Measurements from ENCODE around the gene GPALPP1.
A peak's percentile ranks its signal among the peaks of the same experiment; 100 is the strongest.
"Not testable (repeated sequence)": the region's sequence is repeated elsewhere in the genome, so short reads cannot be mapped to it uniquely, and the experiment has no call there.

The GPALPP1 gene, protein sequence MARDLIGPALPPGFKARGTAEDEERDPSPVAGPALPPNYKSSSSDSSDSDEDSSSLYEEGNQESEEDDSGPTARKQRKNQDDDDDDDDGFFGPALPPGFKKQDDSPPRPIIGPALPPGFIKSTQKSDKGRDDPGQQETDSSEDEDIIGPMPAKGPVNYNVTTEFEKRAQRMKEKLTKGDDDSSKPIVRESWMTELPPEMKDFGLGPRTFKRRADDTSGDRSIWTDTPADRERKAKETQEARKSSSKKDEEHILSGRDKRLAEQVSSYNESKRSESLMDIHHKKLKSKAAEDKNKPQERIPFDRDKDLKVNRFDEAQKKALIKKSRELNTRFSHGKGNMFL

DNA sequence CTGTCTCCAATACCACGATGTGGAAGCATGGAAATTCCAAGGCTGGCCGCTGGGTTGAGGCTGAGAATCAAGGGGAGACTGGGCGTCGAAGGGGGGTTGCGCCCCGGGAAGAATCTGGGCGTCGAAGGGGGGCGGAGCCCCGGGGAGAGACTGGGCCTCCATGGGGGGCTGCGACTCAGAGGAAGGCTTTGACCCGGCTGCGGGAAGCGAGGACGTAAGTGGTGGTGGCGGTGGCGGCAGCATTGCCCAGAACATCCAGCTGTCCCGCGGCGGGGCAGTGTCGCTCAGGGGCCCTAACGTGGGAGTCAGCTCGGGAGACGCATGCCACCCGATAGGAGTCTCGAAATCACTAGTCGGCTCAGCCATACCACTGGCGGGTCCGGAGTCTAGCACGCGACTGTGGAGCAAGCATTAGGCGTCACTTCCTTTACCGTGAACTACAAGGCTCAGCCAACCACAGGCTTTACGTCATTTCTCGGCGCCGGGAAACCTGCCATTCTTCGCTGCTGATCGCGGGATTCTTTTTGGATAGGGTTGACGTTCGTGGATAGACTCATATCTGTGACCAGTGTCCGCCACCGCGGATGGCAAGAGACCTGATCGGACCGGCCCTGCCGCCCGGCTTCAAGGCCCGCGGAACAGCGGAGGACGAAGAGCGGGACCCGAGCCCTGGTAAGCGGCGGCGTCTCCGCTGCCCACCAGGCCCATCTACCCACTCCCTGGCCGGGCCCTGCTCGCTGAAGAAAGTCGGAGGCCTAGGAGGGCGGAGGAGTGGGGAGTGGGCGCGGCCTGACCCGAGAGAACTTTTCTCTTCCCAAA is at the start of gene GPALPP1, which contains the start of gene NUFIP1:
TSS of gene GPALPP1 (plus strand) at position 468 of the 819 bp plus-strand sequence. CDS start at position 585, 117 bp downstream.
TSS of gene NUFIP1 (minus strand) at position 401 of the 819 bp plus-strand sequence. CDS start at position 366, 35 bp downstream.
- peak; percentile 56 to 84 (median 69) for DNase-seq (ENCODE audit: low read depth in 3 of 3, low spot score in 1 of 3)

- DNase-seq (ENCODE audit: low read depth in 3 of 3, low spot score in 1 of 3) = not testable (repeated sequence)
Observed at GRCh38 chr13:44943411-44943810, 45.9 kb upstream of the GPALPP1 start.

DNA sequence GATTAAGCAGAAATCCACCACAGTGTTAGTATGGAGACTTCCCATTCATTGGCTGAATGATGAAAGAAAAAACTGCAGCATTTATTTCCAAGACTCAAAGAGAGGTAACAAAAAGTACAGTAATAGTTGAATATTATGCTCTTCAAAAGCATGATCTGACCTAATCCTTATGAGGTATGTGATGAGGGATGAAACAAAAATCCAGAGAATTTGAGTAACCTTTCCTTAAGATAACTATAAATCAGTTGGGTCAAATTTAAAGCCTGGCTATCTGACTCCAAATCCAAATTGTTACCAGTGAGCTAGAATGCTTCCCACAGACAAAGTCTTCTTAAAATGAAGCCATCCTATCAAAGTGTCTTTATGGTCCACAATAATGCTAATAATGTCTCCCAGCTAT is 38.2 kb upstream of the GPALPP1 start:
- no peak for DNase-seq (ENCODE audit: low read depth in 3 of 3, low spot score in 1 of 3)

DNA sequence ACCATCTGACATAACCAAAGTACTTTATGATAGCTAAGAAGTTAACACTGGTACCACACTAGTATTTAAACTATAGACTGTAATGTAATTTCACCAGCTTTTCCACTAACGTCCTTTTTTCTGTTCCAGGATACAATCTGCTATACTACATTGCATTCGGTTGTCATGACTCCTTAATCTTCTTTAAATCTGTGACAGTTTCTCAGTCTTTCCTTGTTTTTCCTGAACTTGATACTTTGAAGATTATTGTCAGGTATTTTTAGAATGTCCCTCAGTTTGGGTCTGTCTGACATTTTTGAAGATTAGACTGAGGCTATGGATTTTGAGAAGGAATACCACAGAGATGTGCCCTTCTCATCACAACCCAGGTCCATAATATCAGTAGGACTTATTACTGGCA is 36.7 kb upstream of the GPALPP1 start:
- DNase-seq (ENCODE audit: low read depth in 3 of 3, low spot score in 1 of 3) = no peak

DNA sequence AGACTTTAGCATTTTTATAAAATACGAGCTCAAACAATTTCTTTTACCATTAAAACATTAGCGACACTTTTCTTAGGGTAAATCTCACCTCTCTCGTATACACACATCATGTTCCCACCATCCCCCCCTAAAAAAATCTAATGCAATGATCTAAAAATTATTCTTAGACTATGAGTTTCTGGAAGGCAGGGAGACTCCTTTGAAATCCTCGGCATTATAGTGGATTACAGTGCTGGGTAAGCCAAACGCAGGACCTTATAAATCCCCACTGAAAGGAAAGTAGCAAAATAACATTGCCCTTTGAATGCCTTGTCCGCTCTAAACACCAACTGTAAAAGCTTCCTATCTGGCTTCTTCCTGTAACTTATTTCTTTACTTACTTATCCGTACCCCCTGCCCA is 35.1 kb upstream of the GPALPP1 start:
- no peak for DNase-seq (ENCODE audit: low read depth in 3 of 3, low spot score in 1 of 3)

DNA sequence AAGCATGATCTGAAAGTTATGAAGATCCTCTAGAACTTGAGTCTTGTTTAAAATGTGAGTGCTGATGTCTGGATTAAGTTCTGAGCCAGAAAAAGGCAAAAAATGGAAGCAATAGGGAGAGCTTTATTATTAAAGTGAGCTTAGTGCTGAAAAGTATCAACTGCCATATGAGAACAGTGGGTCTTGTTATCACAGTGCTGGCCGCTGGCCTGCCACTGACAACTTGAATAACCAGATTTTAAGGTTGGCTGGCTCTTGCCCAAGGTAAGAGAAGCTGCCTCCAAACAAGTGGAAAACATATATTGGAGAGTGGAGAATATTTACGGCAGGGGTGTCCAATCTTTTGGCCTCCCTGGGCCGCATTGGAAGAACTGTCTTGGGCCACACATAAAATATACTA is 33.9 kb upstream of the GPALPP1 start:
- no peak for DNase-seq (ENCODE audit: low read depth in 3 of 3, low spot score in 1 of 3)

DNA sequence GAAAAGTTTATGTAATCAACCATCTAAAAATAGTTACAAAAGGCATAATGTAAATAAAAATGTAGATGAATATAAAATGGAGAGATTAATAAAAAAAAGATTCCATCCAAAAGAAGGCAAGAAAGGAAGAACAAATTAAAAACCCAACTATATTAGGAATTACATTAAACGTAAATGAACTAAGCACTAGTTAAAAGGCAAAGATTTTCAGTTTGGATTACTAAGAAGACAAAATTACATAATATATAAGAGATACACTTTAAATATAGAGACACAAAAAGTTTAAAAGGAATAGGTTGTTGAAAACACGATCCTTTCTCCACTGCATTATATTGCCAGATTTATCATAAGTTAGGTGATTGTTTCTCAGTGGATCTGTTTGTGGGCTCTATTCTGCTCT is 27.3 kb upstream of the GPALPP1 start:
- no peak for DNase-seq (ENCODE audit: low read depth in 3 of 3, low spot score in 1 of 3)

- no peak for DNase-seq (ENCODE audit: low read depth in 3 of 3, low spot score in 1 of 3)
Observed at GRCh38 chr13:44967704-44968433, 21.5 kb upstream of the GPALPP1 start.

- DNase-seq (ENCODE audit: low read depth in 3 of 3, low spot score in 1 of 3) = no peak
Observed at GRCh38 chr13:44968434-44968815, 20.9 kb upstream of the GPALPP1 start.

DNA sequence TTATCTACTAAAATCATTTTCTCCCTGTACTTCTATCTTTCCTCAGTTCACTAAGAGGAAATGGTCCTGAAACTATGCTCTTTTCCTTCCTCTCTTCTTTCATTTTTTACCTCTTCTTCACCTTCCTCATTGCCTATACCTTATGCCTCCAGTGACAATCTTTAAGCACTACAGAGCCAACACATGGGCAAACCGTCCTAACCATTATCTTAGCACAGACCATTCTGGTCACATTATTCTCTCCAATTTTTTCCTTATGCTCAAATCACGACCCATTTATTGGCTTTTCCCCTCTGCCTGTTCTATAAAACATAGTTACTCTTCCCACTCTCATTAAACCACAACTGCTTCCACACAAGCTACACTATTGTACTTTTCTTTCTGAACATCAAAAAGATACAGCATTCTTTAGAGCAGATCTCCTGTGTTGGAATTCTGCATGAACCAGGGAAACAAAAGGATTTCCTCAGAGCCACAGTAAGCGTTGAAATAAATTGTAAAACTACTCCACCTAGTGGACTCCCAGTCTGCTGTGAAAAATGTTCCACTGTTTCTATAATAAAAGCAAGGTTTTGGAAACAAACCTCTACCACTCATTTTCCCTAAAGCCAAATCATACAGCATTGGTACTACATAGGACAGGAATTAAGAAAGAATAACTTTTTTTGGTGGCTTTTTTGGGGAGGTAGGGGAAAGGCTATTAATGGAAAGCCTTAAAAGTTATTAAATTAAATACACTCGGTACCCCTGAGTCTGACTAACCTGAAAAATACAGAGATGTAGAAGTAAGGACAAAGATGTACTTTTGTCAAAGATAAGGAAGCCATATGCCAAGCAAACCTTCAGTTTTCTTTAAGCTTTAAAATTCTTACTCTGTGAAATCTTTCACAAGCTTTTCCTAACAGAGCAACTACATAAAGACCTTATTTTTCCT is 19.5 kb upstream of the GPALPP1 start:
- DNase-seq (ENCODE audit: low read depth in 3 of 3, low spot score in 1 of 3) = no peak

DNA sequence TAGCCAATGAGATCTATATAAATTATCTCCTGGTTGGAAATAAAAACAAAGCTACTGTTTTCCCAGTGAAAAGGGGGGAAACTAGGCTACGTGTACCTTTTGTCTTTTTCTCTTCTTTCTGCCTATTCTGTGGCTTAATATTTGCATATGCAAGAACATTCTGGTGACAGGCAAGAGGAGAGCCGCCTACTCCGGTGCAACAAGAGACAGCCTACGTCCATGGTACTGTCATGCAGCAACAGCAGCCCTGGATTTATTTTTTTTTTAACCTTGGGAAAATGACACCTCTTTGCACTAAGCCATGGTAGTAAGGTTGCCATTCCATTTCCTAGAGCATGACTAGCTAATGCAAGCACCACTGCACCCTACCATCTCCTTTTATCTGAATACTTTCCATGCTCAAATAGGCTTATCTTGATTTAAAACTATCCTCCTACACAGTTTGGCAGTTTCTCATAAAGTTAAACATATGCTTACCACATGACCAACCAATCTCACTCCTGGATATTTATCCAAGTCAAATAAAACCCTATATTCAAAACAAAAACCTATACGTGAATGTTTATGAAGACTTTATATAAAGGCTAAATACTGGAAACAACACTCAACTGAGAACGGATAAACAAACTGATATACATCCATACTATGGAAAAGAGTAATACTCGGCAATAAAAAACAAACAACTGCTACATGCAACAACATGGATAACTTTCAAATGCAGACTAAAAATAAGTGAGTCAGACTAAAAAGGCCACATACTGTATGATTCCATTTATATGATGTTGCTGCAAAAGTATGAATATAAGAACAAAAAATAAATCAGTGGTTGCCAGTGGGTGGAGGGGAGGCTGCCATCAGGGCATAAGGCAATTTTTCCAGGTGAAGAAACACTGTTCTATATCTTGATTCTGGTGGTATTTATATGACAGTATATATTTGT is 17.4 kb upstream of the GPALPP1 start:
- DNase-seq (ENCODE audit: low read depth in 3 of 3, low spot score in 1 of 3) = no peak

DNA sequence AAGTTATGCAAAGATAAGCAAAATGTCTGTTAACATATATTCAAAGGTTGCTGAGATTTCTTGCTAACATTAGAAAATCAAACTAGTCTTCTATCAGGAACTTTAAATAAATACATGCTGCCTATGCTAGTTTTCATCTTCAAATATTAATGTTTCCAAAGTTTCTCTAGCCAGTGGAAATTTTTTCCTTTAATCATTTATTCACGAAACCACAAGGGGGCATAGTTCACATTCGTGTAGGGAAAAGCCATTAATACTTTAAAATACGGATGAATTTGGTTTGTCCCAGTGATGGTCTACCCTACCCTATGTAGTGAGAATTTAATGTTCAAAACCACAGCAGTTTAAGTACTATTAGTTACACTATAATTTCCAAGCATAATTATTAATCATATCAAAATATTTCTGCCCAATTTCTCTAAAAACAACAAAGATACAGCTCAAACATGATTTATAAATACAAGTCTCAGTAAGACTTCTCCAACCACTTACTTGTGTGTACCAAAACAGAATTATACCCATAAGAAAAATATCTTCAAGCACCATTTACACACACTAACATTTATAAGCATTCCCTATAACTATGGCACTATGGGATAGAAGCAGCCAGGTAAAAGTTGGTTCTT is 16.3 kb upstream of the GPALPP1 start:
- no peak for DNase-seq (ENCODE audit: low read depth in 3 of 3, low spot score in 1 of 3)

- no peak for DNase-seq (ENCODE audit: low read depth in 3 of 3, low spot score in 1 of 3)
Observed at GRCh38 chr13:44974056-44974793, 15.1 kb upstream of the GPALPP1 start.

- DNase-seq (ENCODE audit: low read depth in 3 of 3, low spot score in 1 of 3) = no peak
Observed at GRCh38 chr13:44976196-44976595, 13.1 kb upstream of the GPALPP1 start.

GRCh38 chr13:44976949-44977583 is 12.3 kb upstream of the GPALPP1 start:
- DNase-seq (ENCODE audit: low read depth in 3 of 3, low spot score in 1 of 3) = no peak

DNA sequence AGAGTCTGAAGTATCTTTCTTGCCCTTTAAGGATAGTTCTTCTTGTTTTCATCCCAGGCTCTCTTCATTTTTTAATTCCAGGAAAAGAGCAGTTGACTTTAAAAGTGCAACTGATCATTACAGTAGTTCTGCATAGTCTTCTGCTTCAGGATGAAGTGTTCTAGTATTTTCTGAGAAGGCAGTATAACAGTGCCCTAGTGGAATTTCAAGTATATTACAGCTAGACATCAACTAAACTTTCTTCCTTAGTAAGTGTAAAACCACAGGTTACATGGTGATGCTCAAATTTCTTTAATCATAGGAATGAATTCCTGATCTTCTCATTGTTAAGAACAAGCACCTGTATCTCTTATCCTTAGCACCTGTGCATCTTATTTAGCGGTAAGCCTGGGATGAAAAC is 11.0 kb upstream of the GPALPP1 start:
- DNase-seq (ENCODE audit: low read depth in 3 of 3, low spot score in 1 of 3) = no peak

DNA sequence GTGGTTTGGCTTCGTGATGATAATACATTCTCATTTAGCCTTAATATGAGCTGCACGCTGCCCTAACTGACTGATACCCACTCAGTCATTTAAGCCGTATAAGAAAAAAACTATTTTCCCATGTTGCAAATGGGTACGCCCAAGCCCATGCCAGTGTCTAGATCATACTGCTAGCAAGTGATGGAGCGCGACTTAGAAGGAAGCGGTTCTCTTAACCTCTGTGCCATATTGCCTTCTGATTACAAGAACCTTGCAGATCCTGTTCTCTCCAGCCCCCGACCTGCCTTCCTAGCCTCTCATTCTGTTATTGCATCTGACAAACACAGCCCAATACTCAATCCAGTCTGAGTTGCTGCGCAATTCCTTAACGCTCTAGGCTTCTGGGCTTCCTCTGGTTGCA is 603 bp downstream of the GPALPP1 start:
- no peak for DNase-seq (ENCODE audit: low read depth in 3 of 3, low spot score in 1 of 3)

DNA sequence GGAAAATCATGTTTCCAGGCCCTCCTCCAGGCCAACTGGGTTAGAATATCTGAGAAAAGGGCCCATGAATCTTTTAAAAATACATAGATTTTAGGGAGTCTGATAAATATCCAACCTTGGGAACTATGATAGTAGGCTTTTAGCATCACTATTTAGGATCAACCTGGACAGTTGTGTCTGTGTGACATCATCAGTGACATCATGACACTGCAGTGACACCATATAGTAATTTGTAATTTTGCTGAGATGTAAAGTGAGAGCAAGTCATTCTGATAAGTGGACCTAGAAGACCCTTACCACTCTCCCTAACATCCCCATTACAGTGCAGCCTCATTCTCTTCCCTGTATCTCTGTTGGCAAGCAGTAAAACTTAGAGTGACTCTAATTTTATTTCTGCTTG is 14.1 kb downstream of the GPALPP1 start:
- DNase-seq (ENCODE audit: low read depth in 3 of 3, low spot score in 1 of 3) = no peak
